Small intestine (tissue), 7 donors: Measurements from ENCODE around the gene TMEM219. TPM values are rescaled to one million over a fixed set of nuclear protein-coding genes. Genes with fewer than 3 reads are reported as not detected.
"Not testable (repeated sequence)": the region's sequence is repeated elsewhere in the genome, so short reads cannot be mapped to it uniquely, and the experiment has no call there.

Experiments used
- DNase-seq, 2 donors: peaks; one replicate each; pipeline versions ENCODE4 v3.0.0 to v3.0.0-alpha.2; 2013
- FAIRE-seq: peaks from 2 replicates; lab custom pipeline; 2012; peaks lifted over from hg19 to GRCh38; lab: Jason Lieb, UNC
- H3K27ac ChIP-seq, 3 donors: one replicate each; pipeline ENCODE4 v1.5.1; 2013; ENCODE audit warnings: low read length in 2 of 3, mild to moderate bottlenecking in 2 of 3, control low read depth in 1 of 3, inconsistent platforms in 1 of 3, low read depth in 1 of 3, moderate library complexity in 1 of 3
- H3K27me3 ChIP-seq, 3 donors: one replicate each; pipeline ENCODE4 v1.6.1; 2013; ENCODE audit warnings: low read length in 3 of 3, inconsistent platforms in 1 of 3; ENCODE audit not compliant: control insufficient read depth in 3 of 3, insufficient read depth in 3 of 3
- H3K36me3 ChIP-seq, 3 donors: one replicate each; pipeline ENCODE4 v1.6.1; 2013; ENCODE audit warnings: low read length in 3 of 3, inconsistent platforms in 1 of 3, low read depth in 1 of 3, mild to moderate bottlenecking in 1 of 3, moderate library complexity in 1 of 3; ENCODE audit not compliant: control insufficient read depth in 3 of 3, insufficient read depth in 2 of 3
- H3K4me1 ChIP-seq, 3 donors: one replicate each; pipeline ENCODE4 v1.6.1; 2013; ENCODE audit warnings: low read length in 2 of 3, inconsistent platforms in 1 of 3, low read depth in 1 of 3, mild to moderate bottlenecking in 1 of 3, moderate library complexity in 1 of 3; ENCODE audit not compliant: control insufficient read depth in 3 of 3, insufficient read depth in 2 of 3
- H3K4me3 ChIP-seq, 3 donors: one replicate each; pipeline ENCODE4 v1.5.1; 2013; ENCODE audit warnings: low read length in 3 of 3, control low read depth in 1 of 3, inconsistent platforms in 1 of 3, low read depth in 1 of 3, mild to moderate bottlenecking in 1 of 3, moderate library complexity in 1 of 3
- H3K9me3 ChIP-seq, 2 donors: one replicate each; pipeline ENCODE4 v1.6.1; 2013; ENCODE audit warnings: low read depth in 1 of 2, low read length in 1 of 2; ENCODE audit not compliant: control insufficient read depth in 2 of 2, insufficient read depth in 1 of 2
- WGBS, 3 donors: extraction: QIAGEN DNeasy Blood & Tissue Kit; methylation state at CpG; one replicate each; pipeline ENCODE4 v1.1.7; 2013; 5-methylcytosine and 5-hydroxymethylcytosine counted together
- polyA plus RNA-seq, 4 donors: library from polyadenylated mRNA; stranded (reverse) in 3 of 4; unstranded in 1 of 4; fragments of 200-250 nt in 3 of 4; fragments of 120-200 nt in 1 of 4; gene quantifications; one replicate each; pipeline versions ENCODE4 v1.2.1 to v1.2.3, GENCODE V29; 2013
- donor health status: healthy with polysubstance abuse.
- donor health status: control.
- donor health status: control.
- donor health status: Bipolar disorder and iron deficiency.
- donor health status: healthy.

TMEM219 gene
- polyA plus RNA-seq, 4 donors: 163 to 334 (median 242) TPM

GRCh38 chr16:29931750-29932149 is 30.1 kb upstream of the TMEM219 start:
- not testable (repeated sequence) for H3K9me3 ChIP-seq, FAIRE-seq, H3K27me3 ChIP-seq, H3K36me3 ChIP-seq, DNase-seq, H3K4me1 ChIP-seq, H3K4me3 ChIP-seq, H3K27ac ChIP-seq
- 85 to 92% (median 88%) methylated on average over 2 of the region's 2 CpGs for WGBS, 3 donors

- no peak for DNase-seq
- no peak overlapping the region for H3K27ac ChIP-seq
- no peak for FAIRE-seq
These were observed 21.2 kb upstream of the TMEM219 start for GRCh38 chr16:29940656-29941055.

GRCh38 chr16:29943846-29944799 is 17.8 kb upstream of the TMEM219 start:
- FAIRE-seq (no peak), DNase-seq (peak; percentile 95 to 97)
- Histone ChIP-seq H3K4me1 (peaks cover 0 to 31% (median 0%) of the 10 kb centered on the region in 3 donors), H3K36me3 (no peaks in the 10 kb centered on the region), H3K4me3 (no peak overlapping the region), H3K27me3 (no peaks in the 10 kb centered on the region), H3K9me3 (peaks cover 0 to 15% of the 10 kb centered on the region in 2 donors), H3K27ac (peak overlapping the region; percentile 66 to 83 (median 76))
- WGBS, 3 donors: 16 to 39% (median 38%) methylated on average over 11 of the region's 11 CpGs

More at GRCh38 chr16:29940656-29941055, 21.2 kb upstream of the TMEM219 start:
- H3K27me3 ChIP-seq: no peaks in the 10 kb centered on the region
- WGBS, 3 donors: 78 to 91% (median 90%) methylated on average over 4 of the region's 4 CpGs
- H3K4me3 ChIP-seq: no peak overlapping the region
- no peaks in the 10 kb centered on the region for H3K36me3 ChIP-seq
- peaks cover 0 to 15% of the 10 kb centered on the region in 2 donors for H3K9me3 ChIP-seq
- peaks cover 0 to 31% (median 0%) of the 10 kb centered on the region in 3 donors for H3K4me1 ChIP-seq

- no peaks in the 10 kb centered on the region for H3K36me3 ChIP-seq
- FAIRE-seq (no peak), DNase-seq (no peak)
- no peaks in the 10 kb centered on the region for H3K27me3 ChIP-seq
- H3K27ac ChIP-seq: no peak overlapping the region
- H3K4me1 ChIP-seq: peaks cover 0 to 35% (median 0%) of the 10 kb centered on the region in 3 donors
- 84 to 89% (median 88%) methylated on average over 2 of the region's 2 CpGs for WGBS, 3 donors
- peaks cover 0 to 10% of the 10 kb centered on the region in 2 donors for H3K9me3 ChIP-seq
- H3K4me3 ChIP-seq: no peak overlapping the region
These were observed 14.0 kb upstream of the TMEM219 start for GRCh38 chr16:29947897-29948296.

GRCh38 chr16:29950806-29951461 is 10.9 kb upstream of the TMEM219 start:
- no peak for FAIRE-seq
- 89 to 97% (median 91%) methylated on average over 4 of the region's 4 CpGs for WGBS, 3 donors
- no peak overlapping the region for H3K4me3 ChIP-seq
- H3K27ac ChIP-seq: peak overlapping the region in 1 of 3 donors; percentile 88
- no peaks in the 10 kb centered on the region for H3K36me3 ChIP-seq
- no peak for DNase-seq
- peaks cover 0 to 10% of the 10 kb centered on the region in 2 donors for H3K9me3 ChIP-seq
- H3K27me3 ChIP-seq: no peaks in the 10 kb centered on the region
- H3K4me1 ChIP-seq: peaks cover 0 to 16% (median 0%) of the 10 kb centered on the region in 3 donors

- H3K27me3 ChIP-seq: no peaks in the 10 kb centered on the region
- no peak overlapping the region for H3K4me3 ChIP-seq
- no peak for FAIRE-seq
- H3K36me3 ChIP-seq: no peaks in the 10 kb centered on the region
- H3K27ac ChIP-seq: peak overlapping the region in 1 of 3 donors; percentile 88
- WGBS, 3 donors: 49 to 76% (median 60%) methylated on average over 8 of the region's 8 CpGs
- DNase-seq: peak in 1 of 2 donors; percentile 72
- H3K4me1 ChIP-seq: peaks cover 0 to 16% (median 0%) of the 10 kb centered on the region in 3 donors
- H3K9me3 ChIP-seq: peaks cover 0 to 10% of the 10 kb centered on the region in 2 donors
These were observed 10.1 kb upstream of the TMEM219 start for GRCh38 chr16:29951625-29952365.

- Histone ChIP-seq H3K27me3 (no peaks in the 10 kb centered on the region), H3K27ac (no peak overlapping the region), H3K9me3 (no peaks in the 10 kb centered on the region), H3K4me3 (no peak overlapping the region), H3K36me3 (peaks cover 0 to 3% (median 0%) of the 10 kb centered on the region in 3 donors), H3K4me1 (peaks cover 0 to 11% (median 0%) of the 10 kb centered on the region in 3 donors)
- 89 to 94% (median 91%) methylated on average over 5 of the region's 5 CpGs for whole genome bisulfite sequencing, 3 donors
- DNase-seq: no peak
- FAIRE-seq: no peak
These were observed 3.1 kb upstream of the TMEM219 start for GRCh38 chr16:29958756-29959155.

GRCh38 chr16:29959293-29959692 is 2.6 kb upstream of the TMEM219 start:
- FAIRE-seq (no peak), DNase-seq (no peak)
- no peak overlapping the region for H3K4me3 ChIP-seq
- H3K36me3 ChIP-seq: peaks cover 0 to 6% (median 0%) of the 10 kb centered on the region in 3 donors
- WGBS, 3 donors: 83 to 93% (median 85%) methylated on average over 9 of the region's 9 CpGs
- H3K27ac ChIP-seq: no peak overlapping the region
- peaks cover 0 to 11% (median 0%) of the 10 kb centered on the region in 3 donors for H3K4me1 ChIP-seq
- no peaks in the 10 kb centered on the region for H3K27me3 ChIP-seq
- no peaks in the 10 kb centered on the region for H3K9me3 ChIP-seq
